AG04450 (cell line): Measurements from ENCODE around the gene FBXL17. TPM values are rescaled to one million over a fixed set of nuclear protein-coding genes. Genes with fewer than 3 reads are reported as not detected.

Experiments used
- CTCF ChIA-PET: fragments of 300-600, 350-600 bp; formaldehyde crosslinking; extraction: SDS; loops from one replicate; lab custom pipeline; 2022; ENCODE audit warnings: antibody characterized with exemption, inconsistent platforms; lab: Charles Lee
- POLR2A ChIA-PET: fragments of 350-600 bp; formaldehyde crosslinking; extraction: SDS; loops from one replicate; lab custom pipeline; 2021; ENCODE audit warnings: antibody characterized with exemption, inconsistent platforms; lab: Yijun Ruan, JAX
- DNase-seq: peaks from one replicate; pipeline ENCODE4 v3.0.0-alpha.2; 2011; ENCODE audit warnings: low read depth, low spot score
- H3K27ac ChIP-seq: one replicate; pipeline ENCODE4 v1.5.1; 2012; ENCODE audit warnings: low read depth, low read length, control low read depth
- H3K27me3 ChIP-seq: one replicate; pipeline ENCODE4 v1.6.0; 2012; ENCODE audit warnings: low read length; ENCODE audit not compliant: control insufficient read depth, insufficient read depth
- H3K4me3 ChIP-seq: 2 replicates; pipeline ENCODE4 v1.5.1; 2011; ENCODE audit warnings: mild to moderate bottlenecking, low read depth, low read length, control low read depth
- H3K9me3 ChIP-seq: 2 replicates; pipeline ENCODE4 v1.5.1; 2012; ENCODE audit warnings: low read length; ENCODE audit not compliant: control insufficient read depth, insufficient read depth
- CTCF ChIP-seq: IDR thresholded peaks from 2 replicates; pipeline ENCODE4 v1.5.1; 2011; ENCODE audit warnings: low read depth, low read length, control low read depth, inconsistent platforms
- polyA plus RNA-seq: library from polyadenylated mRNA; depleted of rRNA; stranded (reverse); fragments of >200 nt; gene quantifications from 2 replicates; pipeline ENCODE4 v1.2.3, GENCODE V29; 2011

Gene FBXL17
- polyA plus RNA-seq, 1 experiment = 9.4 TPM

GRCh38 chr5:108025957-108026356 lies 355.9 kb downstream of the FBXL17 start:
- CTCF ChIA-PET = no interaction called here
- Histone ChIP-seq H3K4me3 (no peak overlapping the region), H3K27ac (no peak overlapping the region), H3K9me3 (no peaks in the 10 kb centered on the region), H3K27me3 (no peaks in the 10 kb centered on the region)
- POLR2A ChIA-PET = no interaction called here
- no peak for DNase-seq
- no peak for TF ChIP-seq CTCF

- DNase-seq = no peak
- TF ChIP-seq CTCF = no peak
- H3K4me3 ChIP-seq = no peak overlapping the region
- no peaks in the 10 kb centered on the region for H3K9me3 ChIP-seq
- H3K27me3 ChIP-seq = no peaks in the 10 kb centered on the region
- ChIA-PET CTCF (no interaction called here), POLR2A (no interaction called here)
- H3K27ac ChIP-seq = no peak overlapping the region
Observed at GRCh38 chr5:108024986-108025385, 356.9 kb downstream of the FBXL17 start.

GRCh38 chr5:108016101-108016500 lies 365.8 kb downstream of the FBXL17 start:
- TF ChIP-seq CTCF = no peak
- H3K9me3 ChIP-seq = no peaks in the 10 kb centered on the region
- ChIA-PET CTCF (no interaction called here), POLR2A (no interaction called here)
- no peaks in the 10 kb centered on the region for H3K27me3 ChIP-seq
- H3K27ac ChIP-seq = no peak overlapping the region
- no peak for DNase-seq
- no peak overlapping the region for H3K4me3 ChIP-seq

GRCh38 chr5:108006791-108007190 lies 375.1 kb downstream of the FBXL17 start:
- POLR2A ChIA-PET = no interaction called here
- TF ChIP-seq CTCF = no peak
- no peak for DNase-seq
- Histone ChIP-seq H3K27ac (no peak overlapping the region), H3K27me3 (no peaks in the 10 kb centered on the region), H3K4me3 (no peak overlapping the region), H3K9me3 (no peaks in the 10 kb centered on the region)
- CTCF ChIA-PET = no interaction called here

GRCh38 chr5:108003178-108003577 lies 378.7 kb downstream of the FBXL17 start:
- CTCF ChIA-PET = interaction anchor here (0.6 kb wide), 1 partner anchor 257 kb away, joined by 3 read pairs; no protein-coding TSS in a partner anchor
- H3K9me3 ChIP-seq = no peaks in the 10 kb centered on the region
- H3K4me3 ChIP-seq = peak overlapping the region; percentile 34; the same call in 1 of the 2 replicates
- POLR2A ChIA-PET = no interaction called here
- H3K27me3 ChIP-seq = no peaks in the 10 kb centered on the region
- peak; percentile 18 for DNase-seq
- H3K27ac ChIP-seq = no peak overlapping the region
- TF ChIP-seq CTCF = no peak
